ENCODE results near the gene ANO8. TPM values are rescaled to one million over a fixed set of nuclear protein-coding genes. Genes with fewer than 3 reads are reported as not detected.

The ANO8 gene
- total and polyA plus RNA-seq, 2 of the 13 experiments (the other 11 are each of a cell fraction or from before 2014, with no cell fraction given): 1.8 to 3.5 TPM

DNA sequence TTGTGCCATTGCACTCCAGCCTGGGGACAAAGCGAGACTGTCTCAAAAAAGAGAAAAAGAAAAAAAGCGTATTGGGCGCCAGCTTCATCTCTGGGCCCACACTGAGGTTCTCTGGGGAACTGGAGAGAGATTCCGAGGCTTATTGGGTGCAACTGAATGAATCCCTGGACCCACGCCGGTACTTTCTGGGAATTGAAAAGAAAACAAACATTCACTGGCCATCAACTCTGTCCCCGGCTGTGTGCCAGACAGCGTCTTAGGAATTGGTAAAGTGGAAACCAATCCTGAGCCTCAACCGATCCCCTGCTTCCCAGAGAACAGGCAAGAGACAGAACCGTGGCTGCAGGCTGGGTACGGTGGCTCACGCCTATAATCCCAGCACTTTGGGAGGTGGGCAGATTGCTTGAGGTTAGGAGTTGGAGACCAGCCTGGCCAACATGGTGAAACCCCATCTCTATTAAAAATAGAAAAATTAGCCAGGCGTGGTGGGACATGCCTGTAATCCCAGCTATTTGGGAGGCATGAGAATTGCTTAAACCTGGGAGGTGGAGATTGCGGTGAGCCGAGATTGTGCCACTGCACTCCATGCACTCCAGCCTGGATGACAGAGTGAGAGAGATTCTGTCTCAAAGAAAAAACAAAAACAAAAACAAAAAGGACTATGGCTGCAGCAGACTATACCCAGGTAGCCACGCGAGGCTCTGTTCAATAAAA, 8.6 kb downstream of the ANO8 start:
- ATAC-seq (no peak), DNase-seq (ENCODE audit: low spot score) (no peak), FAIRE-seq (no peak)
- Histone ChIP-seq H3K4me3 (replicated peaks in 1 of 3; ENCODE audit: insufficient read depth in 1 of 3, low read depth in 2 of 3, low read length in 3 of 3) (no peak overlapping the region), H4K20me1 (ENCODE audit: insufficient read depth, low read length) (no peaks in the 10 kb centered on the region), H3K27me3 (ENCODE audit: control insufficient read depth in 1 of 2, insufficient read depth in 2 of 2, low read length in 2 of 2) (no peaks in the 10 kb centered on the region), H3K9me3 (ENCODE audit: low read length) (no peaks in the 10 kb centered on the region), H3K36me3 (replicated peaks in 1 of 2; ENCODE audit: control insufficient read depth in 1 of 2, insufficient read depth in 2 of 2, low read length in 2 of 2) (peaks cover 0 to 9% of the 10 kb centered on the region in 2 experiments; a peak in 2 of 5 replicates), H3K4me1 (ENCODE audit: insufficient read depth, low read length) (peaks cover 8% of the 10 kb centered on the region), H2AFZ (ENCODE audit: low read length) (no peak overlapping the region), H3K79me2 (ENCODE audit: insufficient read depth, low read length) (no peaks in the 10 kb centered on the region), H3K9ac (ENCODE audit: insufficient read depth, low read depth, low read length) (no peak overlapping the region), H3K27ac (ENCODE audit: extremely low read length, insufficient read depth, low read length) (no peak overlapping the region), H3K4me2 (ENCODE audit: low read depth, low read length) (no peak overlapping the region)
- no TSS peak for BruUV-seq (replicated peaks)
- ChIA-PET POLR2A (no interaction called here), CTCF (ENCODE audit: low intra/inter-chr PET ratio, low total read pairs) (no interaction called here)
- in situ Hi-C loops (cut with HindIII; ENCODE audit: extremely low pct_ligation_motif_present, low pct_unique_long_range_greater_than_20kb): no loop called here
- 91% methylated on average over 17 of the region's 17 CpGs for WGBS (ENCODE audit: low lambda C conversion rate)
- intact Hi-C loops (cut with micrococcal nuclease; ENCODE audit: unreplicated experiment): no loop called here
- no peak for TF ChIP-seq BCL6 (CRISPR knock-in tag; IDR thresholded peaks at IDR 0.05)
- TF ChIP-seq GPN1 (CRISPR knock-in tag; IDR thresholded peaks at IDR 0.05; ENCODE audit: borderline replicate concordance): no peak

- WGBS (ENCODE audit: low lambda C conversion rate): 97% methylated on average over 14 of the region's 20 CpGs
- no peak for FAIRE-seq
Measured at GRCh38 chr19:17325133-17325532, 9.5 kb downstream of the ANO8 start.

More at GRCh38 chr19:17325133-17325532, 9.5 kb downstream of the ANO8 start:
- TF ChIP-seq DMAP1 (CRISPR knock-in tag; IDR thresholded peaks at IDR 0.05) (no peak), AGO2 (optimal IDR thresholded peaks at IDR 0.05; ENCODE audit: low read depth, low read length) (peak; percentile 34)
- TF ChIP-seq, protein P1, sequence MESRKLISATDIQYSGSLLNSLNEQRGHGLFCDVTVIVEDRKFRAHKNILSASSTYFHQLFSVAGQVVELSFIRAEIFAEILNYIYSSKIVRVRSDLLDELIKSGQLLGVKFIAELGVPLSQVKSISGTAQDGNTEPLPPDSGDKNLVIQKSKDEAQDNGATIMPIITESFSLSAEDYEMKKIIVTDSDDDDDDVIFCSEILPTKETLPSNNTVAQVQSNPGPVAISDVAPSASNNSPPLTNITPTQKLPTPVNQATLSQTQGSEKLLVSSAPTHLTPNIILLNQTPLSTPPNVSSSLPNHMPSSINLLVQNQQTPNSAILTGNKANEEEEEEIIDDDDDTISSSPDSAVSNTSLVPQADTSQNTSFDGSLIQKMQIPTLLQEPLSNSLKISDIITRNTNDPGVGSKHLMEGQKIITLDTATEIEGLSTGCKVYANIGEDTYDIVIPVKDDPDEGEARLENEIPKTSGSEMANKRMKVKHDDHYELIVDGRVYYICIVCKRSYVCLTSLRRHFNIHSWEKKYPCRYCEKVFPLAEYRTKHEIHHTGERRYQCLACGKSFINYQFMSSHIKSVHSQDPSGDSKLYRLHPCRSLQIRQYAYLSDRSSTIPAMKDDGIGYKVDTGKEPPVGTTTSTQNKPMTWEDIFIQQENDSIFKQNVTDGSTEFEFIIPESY (CRISPR knock-in tag; IDR thresholded peaks at IDR 0.05): peak; percentile 65; the same call in 1 of the 2 replicates
- Histone ChIP-seq H3K4me1 (ENCODE audit: insufficient read depth, low read length) (no peaks in the 10 kb centered on the region), H3K27me3 (ENCODE audit: control insufficient read depth in 1 of 2, insufficient read depth in 2 of 2, low read length in 2 of 2) (no peaks in the 10 kb centered on the region), H3K79me2 (ENCODE audit: insufficient read depth, low read length) (no peaks in the 10 kb centered on the region), H3K4me3 (replicated peaks in 1 of 3; ENCODE audit: insufficient read depth in 1 of 3, low read depth in 2 of 3, low read length in 3 of 3) (no peak overlapping the region), H3K36me3 (replicated peaks in 1 of 2; ENCODE audit: control insufficient read depth in 1 of 2, insufficient read depth in 2 of 2, low read length in 2 of 2) (peaks cover 3 to 15% of the 10 kb centered on the region in 2 experiments; a peak in 2 of 5 replicates), H3K9me3 (ENCODE audit: low read length) (no peaks in the 10 kb centered on the region), H3K27ac (ENCODE audit: extremely low read length, insufficient read depth, low read length) (no peak overlapping the region), H3K9ac (ENCODE audit: insufficient read depth, low read depth, low read length) (no peak overlapping the region), H4K20me1 (ENCODE audit: insufficient read depth, low read length) (no peaks in the 10 kb centered on the region), H2AFZ (ENCODE audit: low read length) (no peak overlapping the region), H3K4me2 (ENCODE audit: low read depth, low read length) (no peak overlapping the region)
- intact Hi-C loops (cut with micrococcal nuclease; ENCODE audit: unreplicated experiment): no loop called here
- ChIA-PET CTCF (ENCODE audit: low intra/inter-chr PET ratio, low total read pairs) (no interaction called here), POLR2A (no interaction called here)
- in situ Hi-C loops (cut with HindIII; ENCODE audit: extremely low pct_ligation_motif_present, low pct_unique_long_range_greater_than_20kb): no loop called here
- no TSS peak for BruUV-seq (replicated peaks)
- DNase-seq (ENCODE audit: low spot score) (no peak), ATAC-seq (no peak)
